GM12878 (cell line): ENCODE data around the gene SEC22C. TPM values are rescaled to one million over a fixed set of nuclear protein-coding genes. Genes with fewer than 3 reads are reported as not detected.

Experiments
- ATAC-seq: fragments of 200-7000 bp; cut with Tn5 transposase; 3 replicates; pipeline ENCODE4 v1.9.1; 2020; ENCODE audit warnings: mild to moderate bottlenecking, moderate library complexity
- BruUV-seq: library from RNA; stranded (reverse); fragments of 400-500 nt; replicated peaks from 2 replicates; lab custom pipeline; 2021; lab: Mats Ljungman, UMichigan
- CTCF ChIA-PET: fragments of 300-600 bp; sonication (Branson Sonifier 250); formaldehyde crosslinking; extraction: SDS; loops from one replicate; lab custom pipeline; 2021; ENCODE audit warnings: inconsistent platforms; lab: Yijun Ruan, JAX
- POLR2A ChIA-PET: fragments of 350-600 bp; formaldehyde crosslinking; extraction: SDS; loops from one replicate; lab custom pipeline; 2021; ENCODE audit warnings: inconsistent platforms; lab: Charles Lee
- RAD21 ChIA-PET: fragments of 300-600 bp; sonication (Branson Sonifier 250); formaldehyde crosslinking; loops from one replicate; lab custom pipeline; 2023; ENCODE audit warnings: antibody characterized with exemption; ENCODE audit not compliant: unreplicated experiment; lab: Charles Lee
- SMC1A ChIA-PET: fragments of 300-600 bp; sonication (Branson Sonifier 250); formaldehyde crosslinking; loops from one replicate; lab custom pipeline; 2023; ENCODE audit not compliant: unreplicated experiment, uncharacterized antibody; lab: Charles Lee
- DNase-seq: peaks from one replicate; pipeline ENCODE4 v3.0.0-alpha.2; 2011; ENCODE audit warnings: low read depth, low spot score
- FAIRE-seq: peaks from 3 replicates; lab custom pipeline; 2011; peaks lifted over from hg19 to GRCh38; lab: Jason Lieb, UNC
- H2AFZ ChIP-seq: 2 replicates; pipeline ENCODE4 v1.6.0; 2011; ENCODE audit warnings: low read depth, low read length, control low read depth; ENCODE audit not compliant: control insufficient read depth
- H3K27ac ChIP-seq: 2 replicates; pipeline ENCODE4 v1.5.1; 2011; ENCODE audit warnings: control low read depth; ENCODE audit not compliant: control insufficient read depth, insufficient read depth
- H3K27me3 ChIP-seq, 2 experiments: replicated peaks in 1 of 2; 2 replicates each; pipeline versions ENCODE4 v1.6.0 to v1.6.1; 2011; ENCODE audit warnings: low read length in 1 of 2; ENCODE audit not compliant: control insufficient read depth in 2 of 2, insufficient read depth in 2 of 2
- H3K36me3 ChIP-seq, 2 experiments: 2 replicates each; pipeline ENCODE4 v1.5.1; 2011; ENCODE audit warnings: low read length in 1 of 2; ENCODE audit not compliant: control insufficient read depth in 2 of 2, insufficient read depth in 2 of 2
- H3K4me1 ChIP-seq: 2 replicates; pipeline ENCODE4 v1.6.1; 2011; ENCODE audit warnings: mild to moderate bottlenecking, low read length, moderate library complexity, mixed read lengths; ENCODE audit not compliant: control insufficient read depth, insufficient read depth
- H3K4me2 ChIP-seq: 2 replicates; pipeline ENCODE4 v1.6.0; 2011; ENCODE audit warnings: control low read depth; ENCODE audit not compliant: control insufficient read depth, insufficient read depth
- H3K4me3 ChIP-seq: fragments of 200-600 bp; sonication (generic); 2 replicates; pipeline ENCODE4 v1.5.1; 2016
- H3K79me2 ChIP-seq: 2 replicates; pipeline ENCODE4 v1.6.0; 2011; ENCODE audit warnings: low read length; ENCODE audit not compliant: control insufficient read depth, insufficient read depth
- H3K9ac ChIP-seq: 2 replicates; pipeline ENCODE4 v1.8.0; 2011; ENCODE audit warnings: low read length, control low read depth, mixed read lengths; ENCODE audit not compliant: control insufficient read depth, insufficient read depth
- H3K9me3 ChIP-seq: replicated peaks from 3 replicates; pipeline ENCODE4 v1.5.1; 2011; ENCODE audit warnings: mild to moderate bottlenecking, low read length; ENCODE audit not compliant: control insufficient read depth, insufficient read depth
- H4K20me1 ChIP-seq: 2 replicates; pipeline ENCODE4 v1.6.0; 2011; ENCODE audit not compliant: control insufficient read depth, insufficient read depth
- EED ChIP-seq: sonication (generic); IDR thresholded peaks from 2 replicates; pipeline ENCODE4 v1.6.1; 2016; ENCODE audit warnings: antibody characterized with exemption, low read depth
- ETV6 ChIP-seq, 2 experiments: fragments of 450-650 bp in 1 of 2; IDR thresholded peaks in 1 of 2; conservative IDR thresholded peaks in 1 of 2; 2 replicates each; pipeline ENCODE4 v1.6.1; 2014; ENCODE audit warnings: antibody characterized with exemption in 1 of 2, borderline replicate concordance in 1 of 2, low read depth in 1 of 2, mild to moderate bottlenecking in 1 of 2, moderate library complexity in 1 of 2
- LARP7 ChIP-seq: fragments of 450-650 bp; IDR thresholded peaks from 2 replicates; pipeline ENCODE4 v1.6.1; 2017; ENCODE audit warnings: mild to moderate bottlenecking
- RAD21 ChIP-seq: IDR thresholded peaks from 2 replicates; pipeline ENCODE4 v1.6.1; 2011; ENCODE audit warnings: mild to moderate bottlenecking, low read depth, low read length, moderate library complexity; ENCODE audit not compliant: insufficient read depth
- RCOR1 ChIP-seq: conservative IDR thresholded peaks from 2 replicates; pipeline ENCODE4 v1.6.1; 2012; ENCODE audit warnings: low read depth, low read length, improper control_type of control experiment
- SMC3 ChIP-seq: IDR thresholded peaks from 2 replicates; pipeline ENCODE4 v1.6.1; 2011; ENCODE audit warnings: low read length, improper control_type of control experiment, borderline replicate concordance
- WGBS: methylation state at CpG from one replicate; pipeline ENCODE4 v1.1.6; 2016; ENCODE audit warnings: low lambda C conversion rate; ENCODE audit not compliant: insufficient replicate concordance, insufficient coverage; ENCODE audit errors: missing lambda C conversion rate; 5-methylcytosine and 5-hydroxymethylcytosine counted together
- in situ Hi-C: fragments of 300-500 bp; cut with MboI; formaldehyde crosslinking; loops from 9 replicates; pipeline ENCODE4 v1.14.3; 2018; ENCODE audit warnings: mixed read lengths
- intact Hi-C: fragments of 100-400 bp; cut with micrococcal nuclease; formaldehyde crosslinking; loops from one replicate; pipeline ENCODE4 v1.14.2; 2022; ENCODE audit not compliant: unreplicated experiment
- polyA plus RNA-seq, 11 experiments: library from polyadenylated mRNA; depleted of rRNA in 4 of 11; unstranded in 6 of 11; stranded (reverse) in 5 of 11; fragments of >200 nt; fragmentation: Nextera tagmentation in 4 of 11; fragmentation: Illumina TruSeq in 1 of 11; extraction: Ambion mirVana in 4 of 11; extraction: Trizol in 1 of 11; gene quantifications; 1 replicate in 1 of 11; 2 replicates in 10 of 11; pipeline versions ENCODE4 v1.2.1 to v1.2.3, GENCODE V29; 2011 to 2016; ENCODE audit warnings: inconsistent platforms in 2 of 11, missing spikeins in 2 of 11, low read depth in 1 of 11
- total RNA-seq, 4 experiments: library from RNA; depleted of rRNA in 3 of 4; stranded (reverse); fragments of >200 nt in 3 of 4; fragmentation: Illumina TruSeq in 1 of 4; extraction: Trizol in 1 of 4; gene quantifications; 2 replicates each; pipeline versions ENCODE4 v1.2.1 to v1.2.3, GENCODE V29; 2013 to 2021
- TF ChIP-seq, protein P1 (sequence below), 3 experiments: IDR thresholded peaks in 2 of 3; conservative IDR thresholded peaks in 1 of 3; 2 replicates each; pipeline ENCODE4 v1.5.1; 2011; ENCODE audit warnings: low read depth in 3 of 3, low read length in 3 of 3, mild to moderate bottlenecking in 3 of 3, control low read depth in 2 of 3, moderate library complexity in 2 of 3, inconsistent platforms in 1 of 3, mixed read lengths in 1 of 3; ENCODE audit not compliant: control insufficient read depth in 2 of 3, insufficient read depth in 1 of 3; ENCODE audit errors: extremely low read depth in 1 of 3

The SEC22C gene
- total and polyA plus RNA-seq, 10 of the 15 experiments (the other 5 are each of a cell fraction or from before 2014, with no cell fraction given): 15.6 to 47.0 (median 39.1) TPM

DNA sequence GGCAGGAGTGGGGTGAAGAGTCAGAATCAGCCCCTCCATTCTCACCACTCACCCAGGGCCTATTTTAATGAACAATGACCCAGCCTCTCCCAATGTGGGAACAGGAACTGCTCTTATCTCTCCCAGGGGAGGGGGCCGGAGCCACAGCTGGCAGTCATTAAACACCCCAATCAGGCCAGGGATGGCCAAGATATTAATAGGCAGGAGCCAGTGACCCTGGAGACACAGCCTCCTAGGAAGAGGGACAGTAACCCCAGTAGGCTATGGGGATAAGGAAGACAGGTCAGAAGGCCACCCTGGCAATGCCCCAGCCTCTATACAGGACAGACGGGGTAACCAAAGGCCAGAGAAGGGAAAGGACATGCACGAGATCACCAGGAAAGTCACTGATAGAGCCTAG, 40.7 kb downstream of the SEC22C start:
- Histone ChIP-seq H3K79me2 (no peaks in the 10 kb centered on the region), H2AFZ (no peak overlapping the region), H3K4me2 (no peak overlapping the region), H3K9ac (no peak overlapping the region), H3K4me3 (no peak overlapping the region), H3K27ac (no peak overlapping the region), H4K20me1 (no peaks in the 10 kb centered on the region; the same call in 1 of the 2 replicates), H3K9me3 (no peaks in the 10 kb centered on the region), H3K4me1 (no peaks in the 10 kb centered on the region), H3K36me3 (no peaks in the 10 kb centered on the region), H3K27me3 (no peaks in the 10 kb centered on the region)
- in situ Hi-C loops (no loop called here), intact Hi-C loops (loop anchor here (2.0 to 10.0 kb wide), 4 partner anchors 99 to 646 kb away; no protein-coding TSS in a partner anchor)
- no peak for TF ChIP-seq EED
- TF ChIP-seq LARP7: no peak
- TF ChIP-seq RCOR1: no peak
- ChIA-PET POLR2A (no interaction called here), RAD21 (no interaction called here), SMC1A (interaction anchor here (0.9 kb wide), 1 partner anchor 202 kb away, joined by 3 read pairs; no protein-coding TSS in a partner anchor), CTCF (interaction anchor here (0.5 to 3.7 kb wide), 5 partner anchors 10 to 1964 kb away, joined by 3 to 19 read pairs (median 3); no protein-coding TSS in a partner anchor)
- no TSS peak for BruUV-seq
- no peak for DNase-seq
- FAIRE-seq: no peak
- ATAC-seq: no peak
- WGBS: 15% methylated on average over 3 of the region's 3 CpGs

DNA sequence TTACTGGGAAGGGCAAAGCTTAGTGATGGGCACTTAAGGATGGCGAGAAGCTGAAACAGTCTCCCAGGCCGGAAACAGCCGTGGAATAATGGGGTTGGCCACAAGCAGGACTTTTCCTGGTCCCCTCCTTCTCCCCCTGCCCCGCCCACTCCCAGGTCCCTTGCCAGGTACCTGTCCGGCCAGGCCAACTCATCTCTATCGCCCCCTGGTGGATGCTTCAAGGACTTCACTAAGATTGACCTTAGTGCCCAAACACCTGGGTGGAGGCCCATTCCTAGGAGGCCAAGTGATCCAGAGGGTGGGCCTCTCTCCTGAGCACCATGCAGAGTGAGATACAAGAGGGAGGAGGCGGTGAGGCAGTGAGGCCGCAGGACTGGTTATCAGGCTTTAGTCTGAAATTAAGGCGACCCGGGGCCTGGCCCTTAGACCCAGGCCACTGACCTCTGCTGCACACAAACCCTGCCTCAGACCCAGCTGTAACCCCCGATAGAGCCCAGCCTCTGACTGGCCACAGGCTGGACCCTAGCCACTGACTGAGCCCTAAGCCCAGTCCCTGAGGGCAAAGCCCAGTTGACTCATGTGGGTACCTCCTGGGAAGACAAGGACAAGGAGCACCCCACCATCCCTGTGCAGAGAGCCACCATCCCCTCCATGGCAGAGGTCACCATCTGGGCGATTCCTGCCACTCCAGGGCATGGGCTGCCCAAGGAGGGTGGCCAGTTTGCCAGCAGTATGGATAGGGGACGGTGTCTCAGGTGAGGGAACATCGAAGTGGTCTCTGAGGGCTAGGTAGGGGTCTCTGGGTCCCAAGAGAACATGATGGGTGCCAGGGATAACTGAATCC, 41.7 kb downstream of the SEC22C start:
- CTCF ChIA-PET: interaction anchor here (1.0 to 3.7 kb wide), 4 partner anchors 8 to 293 kb away, joined by 3 to 19 read pairs (median 4); no protein-coding TSS in a partner anchor
- peak; percentile 95 for FAIRE-seq
- Histone ChIP-seq H3K4me3 (no peak overlapping the region), H3K27me3 (no peaks in the 10 kb centered on the region), H4K20me1 (no peaks in the 10 kb centered on the region; the same call in 1 of the 2 replicates), H2AFZ (no peak overlapping the region), H3K36me3 (no peaks in the 10 kb centered on the region), H3K4me2 (no peak overlapping the region), H3K27ac (no peak overlapping the region), H3K79me2 (no peaks in the 10 kb centered on the region), H3K9ac (no peak overlapping the region), H3K4me1 (no peaks in the 10 kb centered on the region), H3K9me3 (no peaks in the 10 kb centered on the region)
- BruUV-seq: no TSS peak
- peak; percentile 93 for ATAC-seq
- RAD21 ChIA-PET: interaction anchor here (1.7 kb wide), 1 partner anchor 293 kb away, joined by 6 read pairs; no protein-coding TSS in a partner anchor
- in situ Hi-C loops (loop anchor here (5.0 kb wide), 1 partner anchor 293 kb away; no protein-coding TSS in a partner anchor), intact Hi-C loops (loop anchor here (2.0 to 10.0 kb wide), 4 partner anchors 98 to 645 kb away; no protein-coding TSS in a partner anchor)
- POLR2A ChIA-PET: no interaction called here
- DNase-seq: no peak
- TF ChIP-seq, protein P1, sequence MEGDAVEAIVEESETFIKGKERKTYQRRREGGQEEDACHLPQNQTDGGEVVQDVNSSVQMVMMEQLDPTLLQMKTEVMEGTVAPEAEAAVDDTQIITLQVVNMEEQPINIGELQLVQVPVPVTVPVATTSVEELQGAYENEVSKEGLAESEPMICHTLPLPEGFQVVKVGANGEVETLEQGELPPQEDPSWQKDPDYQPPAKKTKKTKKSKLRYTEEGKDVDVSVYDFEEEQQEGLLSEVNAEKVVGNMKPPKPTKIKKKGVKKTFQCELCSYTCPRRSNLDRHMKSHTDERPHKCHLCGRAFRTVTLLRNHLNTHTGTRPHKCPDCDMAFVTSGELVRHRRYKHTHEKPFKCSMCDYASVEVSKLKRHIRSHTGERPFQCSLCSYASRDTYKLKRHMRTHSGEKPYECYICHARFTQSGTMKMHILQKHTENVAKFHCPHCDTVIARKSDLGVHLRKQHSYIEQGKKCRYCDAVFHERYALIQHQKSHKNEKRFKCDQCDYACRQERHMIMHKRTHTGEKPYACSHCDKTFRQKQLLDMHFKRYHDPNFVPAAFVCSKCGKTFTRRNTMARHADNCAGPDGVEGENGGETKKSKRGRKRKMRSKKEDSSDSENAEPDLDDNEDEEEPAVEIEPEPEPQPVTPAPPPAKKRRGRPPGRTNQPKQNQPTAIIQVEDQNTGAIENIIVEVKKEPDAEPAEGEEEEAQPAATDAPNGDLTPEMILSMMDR (IDR thresholded peaks at IDR 0.05 in 2 of 3, conservative IDR thresholded peaks at IDR 0.05 in 1 of 3; ENCODE audit: control insufficient read depth in 2 of 3, extremely low read depth in 1 of 3, insufficient read depth in 1 of 3, low read depth in 3 of 3, low read length in 3 of 3): peak; percentile 65 to 88 (median 79)
- TF ChIP-seq RAD21 (peak; percentile 48; the same call in 1 of the 2 replicates), SMC3 (peak; percentile 54; the same call in 1 of the 2 replicates), ETV6 (conservative IDR thresholded peaks at IDR 0.05 in 1 of 2, IDR thresholded peaks at IDR 0.05 in 1 of 2; ENCODE audit: borderline replicate concordance in 1 of 2, low read depth in 1 of 2) (no peak)
- 24% methylated on average over 14 of the region's 14 CpGs for WGBS
- SMC1A ChIA-PET: no interaction called here
